ENCODE measurements around the gene KIAA1671.

KIAA1671 gene

DNA sequence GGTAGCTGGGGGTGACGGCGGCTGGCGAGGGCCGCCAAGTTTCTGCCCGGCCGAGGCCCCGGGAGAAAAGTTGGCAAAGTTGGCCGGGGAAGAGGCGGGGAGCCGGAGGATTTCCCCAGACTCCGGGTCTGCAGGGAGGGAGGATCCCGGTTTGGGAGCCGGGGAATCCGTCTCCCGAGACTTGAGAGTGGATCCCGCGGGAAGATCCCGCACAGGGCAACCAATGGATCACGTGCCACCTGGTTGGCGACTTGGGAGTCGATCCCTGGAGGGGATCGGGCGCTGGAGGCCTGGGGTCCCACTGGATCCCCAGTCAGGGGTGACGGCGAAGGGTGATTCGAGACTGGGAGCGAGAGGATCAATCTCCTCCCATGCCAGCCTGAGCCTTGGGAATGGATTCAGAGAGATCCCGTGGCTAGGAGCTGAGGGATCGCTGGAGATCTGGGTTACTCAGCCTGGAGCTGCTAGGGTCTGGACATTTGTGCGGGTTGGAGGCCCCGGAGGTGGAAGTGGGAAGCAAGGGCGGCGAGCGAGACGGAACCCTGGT, 394 bp downstream of the KIAA1671 start:
- no peak for DNase-seq (ENCODE audit: low read depth, low spot score)

DNA sequence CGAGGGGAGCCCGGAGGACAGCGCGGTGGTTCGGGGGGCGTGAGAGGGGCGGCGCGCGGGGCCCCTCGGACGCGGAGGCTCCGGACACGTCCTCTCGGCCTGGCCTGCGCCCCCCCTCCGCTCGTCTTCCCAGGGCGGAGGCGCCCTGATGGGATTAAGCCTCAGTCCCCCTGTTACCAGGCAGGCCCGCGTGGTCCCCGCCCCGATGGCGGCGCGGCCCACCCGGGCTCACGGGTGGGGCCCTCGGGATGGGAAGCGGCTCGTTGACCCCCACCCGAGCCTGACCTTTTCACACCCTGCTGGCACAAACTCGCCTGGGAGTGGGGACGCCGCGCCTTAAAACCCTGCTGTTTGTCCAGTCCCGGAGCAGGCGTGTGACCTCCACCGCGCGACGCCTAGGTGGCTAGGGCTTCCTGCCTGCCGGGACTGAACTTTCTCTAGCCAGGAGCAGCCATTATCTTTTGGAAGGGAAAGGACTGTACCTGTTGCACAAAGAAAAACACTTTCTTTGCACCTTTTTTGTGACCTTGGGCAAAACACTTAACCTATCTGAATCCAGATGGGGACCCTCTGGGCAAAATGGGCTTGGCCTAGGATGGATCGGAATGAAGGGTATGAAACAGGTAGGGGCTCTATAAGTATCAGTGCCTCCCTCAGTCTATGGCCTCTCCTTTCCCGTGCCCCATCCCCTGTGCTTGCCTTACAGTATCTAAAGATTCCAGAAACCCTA, 1.0 kb downstream of the KIAA1671 start:
- no peak for DNase-seq (ENCODE audit: low read depth, low spot score)

DNA sequence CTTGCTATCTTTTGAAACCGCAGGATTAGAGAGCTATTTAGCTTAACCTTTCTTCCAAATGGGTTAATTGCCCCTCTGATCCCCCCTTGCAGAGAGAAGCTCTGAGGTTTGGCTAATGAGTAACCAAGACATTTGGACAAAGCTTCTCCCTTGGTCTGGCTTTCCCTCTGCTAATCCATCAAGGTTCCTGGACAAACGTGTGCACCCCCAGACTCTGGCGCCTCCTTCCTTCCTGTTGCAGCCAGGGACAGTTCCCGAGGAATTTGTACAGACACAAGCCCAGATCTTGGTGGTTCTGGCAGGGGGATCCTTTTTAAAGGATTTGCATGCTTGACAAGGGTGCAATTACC, 1.6 kb downstream of the KIAA1671 start:
- DNase-seq (ENCODE audit: low read depth, low spot score), result no peak

DNA sequence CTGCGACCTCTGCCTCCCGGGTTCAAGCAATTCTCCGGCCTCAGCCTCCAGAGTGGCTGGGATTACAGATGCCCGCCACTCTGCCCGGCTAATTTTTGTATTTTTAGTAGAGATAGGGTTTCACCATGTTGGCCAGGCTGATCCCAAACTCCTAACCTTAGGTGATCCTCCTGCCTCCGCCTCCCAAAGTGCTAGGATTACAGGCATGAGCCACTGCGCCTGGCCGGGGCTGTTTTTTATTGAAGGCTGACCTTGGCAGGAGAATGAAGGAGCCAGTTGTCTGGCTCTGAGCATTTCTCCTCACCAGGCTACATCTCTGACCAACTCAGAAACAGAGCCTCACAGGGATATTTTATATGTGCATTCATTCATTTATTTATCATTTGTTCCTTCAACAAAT, 2.3 kb downstream of the KIAA1671 start:
- no peak for DNase-seq (ENCODE audit: low read depth, low spot score)

DNA sequence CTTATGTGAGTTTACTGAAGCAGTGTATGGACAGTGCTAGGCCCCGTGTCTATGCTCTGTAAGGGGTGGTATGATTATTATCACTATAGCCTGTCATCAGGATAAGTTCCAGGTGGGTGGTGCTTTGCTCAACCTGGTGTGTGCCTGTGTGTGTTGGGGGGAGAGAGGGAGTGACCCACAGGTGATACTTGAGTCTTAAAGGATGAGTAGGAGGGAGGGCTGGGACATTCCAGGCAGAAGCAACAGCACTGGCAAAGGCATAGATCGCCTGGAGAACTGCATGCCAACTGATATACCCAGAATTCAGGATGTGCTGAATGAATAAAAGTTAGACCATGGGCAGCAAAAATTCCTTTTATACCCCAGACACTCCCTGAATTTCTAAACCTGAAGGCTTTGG, 4.5 kb downstream of the KIAA1671 start:
- DNase-seq (ENCODE audit: low read depth, low spot score), result no peak

DNA sequence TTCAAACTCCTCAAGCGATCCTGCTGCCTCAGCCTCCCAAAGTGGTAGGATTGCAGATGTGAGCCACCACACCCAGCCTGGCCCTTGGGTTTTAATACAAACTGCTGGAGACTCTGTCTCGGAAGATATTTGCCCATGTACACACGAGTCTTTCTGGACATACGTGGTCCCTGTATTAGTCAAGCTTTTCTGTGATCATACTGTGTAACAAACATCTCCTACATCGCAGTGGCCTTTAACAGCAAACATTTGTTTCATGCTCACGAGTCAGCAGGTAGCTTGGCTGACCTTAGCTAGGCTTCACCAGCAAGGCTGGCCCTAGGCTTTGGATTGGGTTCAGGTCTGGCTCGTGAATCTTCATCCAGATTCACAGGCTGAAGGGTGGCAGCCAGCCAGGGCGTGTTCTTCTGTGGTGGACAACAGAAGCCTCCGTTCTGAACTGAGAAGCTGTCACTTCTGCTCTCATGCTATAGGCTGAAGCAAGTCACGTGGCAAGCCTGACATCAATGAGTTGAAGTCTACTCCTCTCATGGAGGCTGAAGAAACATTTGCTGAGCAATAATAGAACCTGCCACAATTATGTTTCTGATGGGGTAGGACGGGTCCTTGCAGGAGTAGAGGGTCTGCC, 8.8 kb downstream of the KIAA1671 start:
- no peak for DNase-seq (ENCODE audit: low read depth, low spot score)

DNA sequence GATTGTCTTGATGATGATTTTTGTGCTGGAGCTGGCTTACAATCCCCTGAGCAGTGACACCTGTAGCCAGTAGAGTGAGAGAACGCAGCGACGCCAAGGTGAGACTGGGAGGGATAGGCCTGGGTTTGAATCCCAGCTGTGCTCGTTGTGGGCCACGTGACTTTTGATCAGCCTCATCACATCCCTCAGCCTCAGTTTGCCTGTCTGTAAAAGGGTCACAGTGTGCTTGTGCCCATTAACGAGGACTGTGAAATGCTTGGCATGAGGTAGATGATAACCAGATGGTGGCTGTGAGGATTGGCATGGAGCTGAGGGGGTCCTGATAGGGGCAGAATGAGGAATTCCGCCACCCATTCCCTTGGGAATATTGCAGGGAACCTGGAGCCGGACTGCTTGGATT, 9.6 kb downstream of the KIAA1671 start:
- DNase-seq (ENCODE audit: low read depth, low spot score), result no peak

DNA sequence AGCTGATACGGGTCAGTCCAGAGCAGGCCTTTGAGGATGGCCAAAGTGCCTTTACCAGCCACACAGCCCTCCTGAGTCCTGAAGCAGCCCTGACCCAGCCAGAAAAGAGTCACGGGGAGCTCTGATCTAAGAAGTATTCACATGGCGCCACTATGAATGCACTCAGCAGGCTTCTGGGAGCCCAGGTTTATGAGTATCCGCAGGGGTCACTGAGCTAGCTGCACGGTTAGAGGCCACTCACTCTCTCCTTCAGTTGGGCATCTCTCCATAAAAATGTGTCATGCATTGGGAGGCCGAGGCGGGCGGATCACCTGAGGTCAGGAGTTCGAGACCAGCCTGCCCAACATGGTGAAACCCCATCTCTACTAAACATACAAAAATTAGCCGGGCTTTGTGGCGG, 10.3 kb downstream of the KIAA1671 start:
- DNase-seq (ENCODE audit: low read depth, low spot score), result no peak

DNA sequence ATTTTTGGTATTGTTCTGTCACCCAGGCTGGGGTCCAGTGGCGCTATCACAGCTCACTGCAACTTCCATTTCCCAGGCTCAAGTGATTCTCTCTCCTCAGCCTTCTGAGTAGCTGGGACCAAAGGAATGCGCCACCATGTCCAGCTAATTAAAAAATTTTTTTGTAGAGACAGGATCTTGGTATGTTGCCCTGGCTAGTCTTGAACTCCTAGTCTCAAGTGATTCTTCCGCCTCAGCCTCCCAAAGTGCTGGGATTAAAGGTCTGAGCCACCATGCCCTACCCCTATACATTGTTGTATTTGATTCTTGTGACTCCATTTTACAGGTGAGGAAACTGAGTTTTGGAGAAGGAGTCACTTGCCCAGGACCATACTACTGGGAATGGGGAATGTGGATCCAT, 11.9 kb downstream of the KIAA1671 start:
- no peak for DNase-seq (ENCODE audit: low read depth, low spot score)

DNA sequence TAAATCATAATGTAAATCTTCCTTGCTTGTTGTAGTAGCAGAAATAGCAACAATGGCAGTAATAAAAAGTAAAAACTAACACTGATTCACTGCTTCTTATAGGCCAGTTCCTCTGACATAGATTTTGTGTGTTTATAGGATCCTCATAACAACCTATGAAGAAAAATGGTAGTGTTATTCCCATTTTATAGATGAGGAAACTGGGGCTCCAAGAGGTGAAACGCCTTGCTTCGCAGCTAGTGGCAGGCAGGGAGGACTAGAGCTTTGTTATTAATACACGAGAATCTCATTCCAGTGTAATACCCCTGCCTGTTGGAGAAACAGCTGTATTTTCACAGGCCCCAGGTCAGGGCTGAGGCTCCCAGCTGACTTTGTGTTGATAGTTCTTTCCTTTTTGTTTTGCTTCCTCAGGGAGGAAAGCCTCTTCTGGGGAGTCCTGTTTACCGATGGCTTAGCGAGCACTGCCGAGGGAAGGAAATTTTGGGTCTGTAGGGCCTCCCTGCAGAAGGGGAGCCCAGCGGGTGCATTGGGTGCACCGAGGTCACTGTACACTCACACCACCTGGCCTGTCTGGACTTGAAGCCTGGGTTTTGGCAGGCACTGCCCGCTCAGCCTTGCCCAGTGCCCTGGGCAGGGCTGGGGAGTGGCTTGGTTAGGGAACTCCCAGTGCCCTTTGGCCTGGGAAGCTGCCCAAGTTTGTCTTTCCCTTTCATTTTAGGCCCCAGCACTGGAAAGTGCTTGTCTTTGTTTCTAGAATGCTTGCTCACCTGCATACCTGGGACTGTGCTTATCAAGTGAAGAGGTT, 13.5 kb downstream of the KIAA1671 start:
- DNase-seq (ENCODE audit: low read depth, low spot score), result peak; percentile 86

DNA sequence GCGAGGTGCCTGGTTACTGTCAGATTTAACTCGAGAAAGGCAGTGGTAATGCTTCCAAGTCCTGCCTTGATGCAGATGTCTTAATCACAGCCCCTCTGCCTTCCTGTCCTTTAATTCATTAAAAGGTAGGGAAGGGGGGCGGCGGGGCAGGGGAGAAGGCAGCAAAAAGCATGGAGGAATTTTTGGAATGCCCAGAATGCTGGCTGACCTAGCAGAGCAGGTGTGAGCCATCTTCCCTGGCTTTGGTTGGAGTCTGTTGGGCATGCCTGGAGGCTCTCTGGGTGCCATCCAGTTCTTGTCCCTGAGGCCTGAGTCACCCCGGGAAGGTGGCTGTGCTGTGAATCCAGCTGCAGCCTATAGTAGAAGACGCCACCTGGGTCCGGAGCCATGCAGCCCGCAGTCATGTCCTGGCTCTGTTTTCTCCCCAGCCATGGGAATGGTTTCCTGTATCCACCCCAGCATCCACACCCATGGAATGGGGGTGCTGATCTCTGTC, 15.6 kb downstream of the KIAA1671 start:
- no peak for DNase-seq (ENCODE audit: low read depth, low spot score)

DNA sequence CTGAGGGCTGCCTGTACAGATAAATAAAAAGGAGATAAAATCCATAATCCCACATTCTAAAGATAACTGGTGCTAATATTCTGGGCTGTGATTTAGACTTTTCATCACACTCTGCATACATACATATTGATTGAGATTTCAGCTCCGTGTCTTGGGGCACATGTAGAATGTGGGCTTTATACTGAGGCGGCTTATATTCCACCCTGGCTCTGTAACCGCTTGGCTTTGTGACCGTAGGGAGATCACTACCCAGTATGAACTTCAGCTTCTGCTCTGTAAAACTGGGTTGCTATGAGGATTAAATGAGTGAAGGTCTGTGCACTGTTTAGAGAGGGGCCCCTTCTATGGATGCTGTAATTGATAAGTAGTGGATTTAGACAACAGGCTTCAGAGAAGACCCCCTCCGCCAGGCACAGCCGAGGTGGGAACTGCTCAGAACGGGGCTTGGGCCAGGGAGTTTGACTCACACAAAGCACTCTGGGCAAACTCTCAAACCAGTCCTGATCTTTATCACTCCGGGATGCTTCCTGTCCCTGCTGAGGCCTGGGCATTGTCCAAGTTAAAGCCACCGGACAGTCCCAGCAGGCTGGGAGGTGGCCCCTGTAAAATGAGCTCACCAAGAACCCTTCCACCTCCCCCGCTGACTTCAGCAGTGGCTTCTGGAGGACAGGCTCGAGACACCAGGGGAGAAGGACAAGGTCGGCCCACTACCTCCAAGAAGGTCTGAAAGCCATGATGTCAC, 17.2 kb downstream of the KIAA1671 start:
- no peak for DNase-seq (ENCODE audit: low read depth, low spot score)

DNA sequence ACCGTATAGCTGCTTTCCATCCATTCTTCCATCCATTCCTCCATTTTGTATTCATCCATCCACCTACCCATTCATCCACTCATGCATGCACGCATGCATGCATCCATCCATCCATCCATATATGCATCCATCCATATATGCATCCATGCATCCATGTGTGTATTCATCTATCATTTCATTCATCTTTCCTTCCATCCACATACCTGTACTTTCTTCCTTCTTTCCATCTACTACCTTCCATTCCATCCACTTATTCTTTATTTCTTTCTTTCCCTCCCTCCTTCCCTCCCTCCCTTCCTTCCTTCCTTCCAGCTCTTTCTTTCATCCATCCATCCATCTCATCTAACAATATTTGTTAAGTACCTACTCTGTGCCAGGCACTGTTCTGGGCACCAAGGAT, 19.9 kb downstream of the KIAA1671 start:
- DNase-seq (ENCODE audit: low read depth, low spot score), result no peak

DNA sequence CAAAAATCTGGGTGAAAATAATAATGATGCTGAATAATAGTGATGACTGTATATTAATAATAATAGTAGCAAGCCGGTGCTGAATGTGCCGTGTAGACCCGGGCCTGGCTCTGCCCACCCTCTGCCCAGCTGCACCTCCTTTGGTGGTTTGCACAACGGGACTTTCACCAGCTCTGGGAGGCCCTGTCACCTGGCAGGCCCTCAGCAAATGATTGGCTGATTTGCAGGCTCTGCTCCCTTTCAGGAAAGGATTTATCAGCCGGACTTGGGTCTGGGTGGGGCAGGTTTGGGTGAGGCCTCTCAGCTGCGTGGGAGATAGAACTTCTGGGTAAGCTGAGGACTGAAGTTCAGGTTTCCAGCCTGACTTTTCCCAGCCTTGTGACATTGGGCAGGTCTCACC, 21.4 kb downstream of the KIAA1671 start:
- no peak for DNase-seq (ENCODE audit: low read depth, low spot score)

DNA sequence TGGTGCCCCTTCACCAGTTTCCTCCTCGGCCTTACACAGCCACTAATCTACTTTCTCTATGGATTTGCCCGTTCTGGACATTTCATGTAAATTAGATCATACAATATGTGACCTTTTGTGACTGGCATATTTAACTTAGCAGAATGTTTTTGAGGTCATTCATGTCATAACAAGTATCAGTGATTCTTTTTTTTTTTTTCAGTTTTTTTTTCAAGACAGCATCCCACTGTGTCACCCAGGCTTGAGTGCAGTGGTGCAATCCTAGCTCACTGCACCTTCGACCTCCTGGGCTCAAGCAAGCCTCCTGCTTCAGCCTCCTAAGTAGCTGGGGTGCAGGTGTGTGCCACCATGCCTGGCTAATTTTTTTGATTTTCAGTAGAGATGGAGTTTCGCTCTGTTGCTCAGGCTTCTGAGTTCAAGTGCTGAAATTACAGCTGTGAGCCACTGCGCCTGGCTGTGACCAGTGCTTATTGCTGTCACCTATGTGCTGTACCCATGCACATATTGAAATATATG, 22.7 kb downstream of the KIAA1671 start:
- DNase-seq (ENCODE audit: low read depth, low spot score), result no peak

DNA sequence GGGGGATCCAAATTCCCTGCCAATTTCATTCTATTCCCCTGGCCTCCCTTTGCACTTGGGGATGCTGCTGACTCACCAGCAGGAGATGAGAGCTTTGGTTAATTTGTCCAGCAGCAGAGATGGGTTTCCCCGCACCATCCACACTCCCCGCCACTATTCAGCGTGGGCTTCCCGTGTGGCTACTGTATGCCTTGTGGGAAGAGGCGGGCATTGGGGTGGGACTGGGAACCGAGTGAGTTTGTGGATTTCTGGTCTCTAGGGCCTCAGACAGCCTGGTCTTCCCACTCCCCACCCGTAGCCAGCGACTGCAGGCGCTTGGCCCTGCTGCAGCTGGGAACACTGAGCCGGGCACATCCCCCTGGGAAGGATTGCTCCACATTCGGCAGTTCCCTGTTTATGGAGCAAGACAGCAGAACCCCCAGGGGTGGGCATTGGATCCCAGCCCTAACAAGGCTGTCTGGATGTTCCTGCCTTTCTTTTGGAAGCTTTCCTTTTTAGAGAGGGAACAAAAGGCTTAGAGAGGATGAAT, 23.4 kb downstream of the KIAA1671 start:
- DNase-seq (ENCODE audit: low read depth, low spot score), result no peak

DNA sequence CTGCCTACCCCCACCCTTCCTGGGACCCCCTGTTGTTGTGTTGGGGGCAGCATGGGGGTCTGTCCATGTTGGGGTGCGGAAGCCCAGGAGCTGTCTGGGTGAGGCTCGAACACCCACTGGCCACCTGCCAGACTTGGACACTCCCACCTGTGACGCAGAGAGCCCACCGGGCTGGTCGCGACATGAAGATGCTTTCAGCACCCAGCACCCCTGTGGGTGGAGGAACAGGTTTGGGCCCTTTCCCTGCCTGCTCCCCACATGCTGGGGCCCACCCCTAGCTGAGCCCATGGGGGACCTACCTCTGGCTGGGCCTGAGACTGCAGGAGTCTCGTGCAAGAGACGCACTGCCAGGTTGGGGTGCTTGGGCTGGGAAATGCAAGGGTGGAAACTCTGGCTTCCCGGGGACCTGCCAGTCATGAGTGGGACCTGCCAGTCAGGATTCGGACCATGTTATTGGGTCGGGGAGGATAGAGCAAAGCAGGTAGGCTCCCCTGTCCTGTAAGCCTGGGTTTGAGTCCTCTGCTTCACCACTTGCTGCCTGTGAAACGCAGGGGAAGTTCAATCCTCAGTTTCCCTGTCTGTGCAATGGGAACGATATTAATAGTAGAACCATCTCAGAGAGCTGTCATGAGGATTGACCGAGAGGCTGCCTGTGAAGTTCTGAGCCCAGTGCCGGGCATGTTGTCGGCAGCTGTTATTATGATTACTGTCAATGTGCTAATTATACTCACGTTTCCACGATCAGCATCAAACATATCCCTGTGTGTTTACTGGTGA, 24.1 kb downstream of the KIAA1671 start:
- DNase-seq (ENCODE audit: low read depth, low spot score), result no peak

DNA sequence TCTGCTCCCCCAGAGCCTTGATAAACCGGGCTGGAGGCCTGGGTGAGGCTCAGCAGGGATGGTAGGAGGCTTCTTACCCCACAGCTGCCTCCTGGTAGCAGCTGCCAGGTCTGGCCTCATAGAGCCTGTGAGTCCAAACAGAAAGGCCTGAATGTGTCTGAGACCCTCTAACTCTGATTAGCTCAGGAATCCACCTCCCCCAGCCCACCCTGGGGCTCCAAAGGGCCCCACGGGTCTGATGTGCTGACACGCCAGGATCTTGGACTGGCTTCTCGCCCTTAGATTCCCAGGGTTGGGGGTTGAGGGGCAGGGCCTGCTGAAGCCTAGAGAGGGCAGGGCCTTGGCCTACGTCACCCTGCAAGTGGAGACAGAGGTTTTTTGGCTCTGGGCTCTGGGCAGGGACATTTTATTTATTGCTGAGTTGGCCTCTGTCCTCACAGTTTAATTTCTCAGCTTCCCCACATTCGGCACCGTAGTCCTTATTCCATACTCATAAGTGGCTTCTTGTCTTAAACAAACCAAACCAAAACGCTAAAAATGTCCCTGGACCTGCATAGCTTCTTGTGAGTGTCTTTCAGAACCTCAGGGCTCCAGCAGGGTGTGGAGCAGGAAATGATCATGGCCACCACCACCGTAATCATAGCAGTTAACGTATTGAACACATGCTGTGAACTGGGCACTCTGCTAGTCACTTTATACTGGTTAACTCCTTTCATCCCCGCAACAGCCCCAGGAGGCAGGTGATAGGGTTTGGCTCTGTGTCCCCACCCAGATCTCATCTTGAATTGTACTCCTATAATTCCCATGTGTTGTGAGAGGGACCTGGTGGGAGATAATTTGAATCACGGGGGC, 25.1 kb downstream of the KIAA1671 start:
- no peak for DNase-seq (ENCODE audit: low read depth, low spot score)

DNA sequence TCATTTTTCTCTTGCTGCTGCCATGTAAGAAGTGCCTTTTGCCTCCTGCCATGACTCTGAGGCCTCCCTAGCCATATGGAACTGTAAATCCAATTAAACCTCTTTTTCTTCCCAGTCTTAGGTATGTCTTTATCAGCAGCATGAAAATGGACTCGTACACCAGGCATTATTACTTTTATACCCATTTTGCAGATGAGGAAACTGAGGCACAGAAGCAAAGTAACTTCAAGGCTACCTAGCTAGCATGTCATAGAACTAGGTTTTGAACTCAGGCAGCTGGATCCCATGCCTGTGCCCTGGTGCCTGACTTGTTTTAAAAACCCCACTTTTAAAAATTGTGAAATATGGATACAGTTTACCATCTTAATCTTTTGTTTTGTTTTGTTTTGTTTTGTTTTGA, 25.8 kb downstream of the KIAA1671 start:
- no peak for DNase-seq (ENCODE audit: low read depth, low spot score)

DNA sequence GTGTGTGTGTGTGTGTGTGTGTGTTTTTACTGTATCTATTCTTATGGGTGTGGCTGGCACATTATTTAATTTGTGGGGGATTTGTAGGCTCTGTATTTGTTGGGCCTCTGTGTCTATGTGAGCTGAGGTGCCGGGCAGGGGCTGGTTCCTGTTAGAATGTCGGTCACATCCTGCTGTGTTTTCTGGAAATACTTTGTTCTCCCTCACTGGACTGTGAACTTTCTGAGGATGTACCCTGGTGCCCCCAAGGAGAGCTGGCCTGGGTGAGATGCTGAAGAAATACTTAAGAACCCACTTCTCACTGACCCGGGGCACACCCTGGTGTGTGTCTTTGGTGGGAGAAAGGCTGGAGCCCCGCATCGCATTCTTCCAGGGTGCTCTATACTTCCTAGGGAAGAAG, 28.6 kb downstream of the KIAA1671 start:
- no peak for DNase-seq (ENCODE audit: low read depth, low spot score)
